ENCODE results near the gene ZNF343. TPM values are rescaled to one million over a fixed set of nuclear protein-coding genes. Genes with fewer than 3 reads are reported as not detected.

Gene ZNF343
- total and polyA plus RNA-seq, 10 of the 15 experiments (the other 5 are each of a cell fraction or from before 2014, with no cell fraction given) = 1.3 to 11.1 (median 9.0) TPM

GRCh38 chr20:2518558-2518957 is 9.8 kb upstream of the ZNF343 start (continued):
- no peak for TF ChIP-seq PBX3 (IDR thresholded peaks at IDR 0.05; ENCODE audit: insufficient replicate concordance, low read depth, low read length)
- TF ChIP-seq KDM1A (IDR thresholded peaks at IDR 0.05; ENCODE audit: borderline replicate concordance) = no peak
- no peak for TF ChIP-seq USF1 (IDR thresholded peaks at IDR 0.05; ENCODE audit: borderline replicate concordance, extremely low read length, insufficient read depth, low read depth, low read length)
- no peak for TF ChIP-seq EED (IDR thresholded peaks at IDR 0.05; ENCODE audit: low read depth)
- TF ChIP-seq POLR2AphosphoS5 (IDR thresholded peaks at IDR 0.05; ENCODE audit: low read length) = no peak
- no peak for TF ChIP-seq PRDM15 (CRISPR knock-in tag; IDR thresholded peaks at IDR 0.05)
- TF ChIP-seq MEF2A (IDR thresholded peaks at IDR 0.05; ENCODE audit: insufficient read depth, low read depth, low read length) = no peak
- no peak for TF ChIP-seq ESRRA (IDR thresholded peaks at IDR 0.05; ENCODE audit: low read length)
